CD14-positive monocyte (primary cell): ENCODE results near the gene HSD3B7. TPM values are rescaled to one million over a fixed set of nuclear protein-coding genes. Genes with fewer than 3 reads are reported as not detected.

ENCODE experiments used
- DNase-seq, 3 donors: peaks; one replicate each; pipeline ENCODE4 v3.0.0-alpha.2; 2011 to 2022
- H2AFZ ChIP-seq: 2 replicates; pipeline ENCODE4 v1.6.0; 2012; ENCODE audit warnings: mild to moderate bottlenecking, low read depth, low read length, inconsistent platforms; ENCODE audit not compliant: insufficient read depth, poor library complexity, severe bottlenecking
- H3K27ac ChIP-seq, 2 donors: 1 replicate in 1 of 2; 2 replicates in 1 of 2; pipeline ENCODE4 v1.5.1; 2012 to 2013; ENCODE audit warnings: low read length in 2 of 2, control low read depth in 1 of 2, inconsistent platforms in 1 of 2, low read depth in 1 of 2, mild to moderate bottlenecking in 1 of 2
- H3K27me3 ChIP-seq, 2 donors: one replicate each; pipeline versions ENCODE4 v1.6.0 to v1.6.1; 2011 to 2013; ENCODE audit warnings: low read length in 2 of 2; ENCODE audit not compliant: control insufficient read depth in 2 of 2, insufficient read depth in 2 of 2
- H3K36me3 ChIP-seq, 2 donors: replicated peaks in 1 of 2; 1 replicate in 1 of 2; 2 replicates in 1 of 2; pipeline versions ENCODE4 v1.5.1 to v1.6.1; 2012 to 2013; ENCODE audit warnings: low read length in 2 of 2, control low read depth in 1 of 2, inconsistent platforms in 1 of 2, mild to moderate bottlenecking in 1 of 2; ENCODE audit not compliant: insufficient read depth in 2 of 2, control insufficient read depth in 1 of 2
- H3K4me1 ChIP-seq, 2 donors: 1 replicate in 1 of 2; 2 replicates in 1 of 2; pipeline versions ENCODE4 v1.5.1 to v1.6.1; 2012 to 2013; ENCODE audit warnings: low read length in 2 of 2, control low read depth in 1 of 2, inconsistent platforms in 1 of 2, mild to moderate bottlenecking in 1 of 2, moderate library complexity in 1 of 2; ENCODE audit not compliant: insufficient read depth in 2 of 2, control insufficient read depth in 1 of 2
- H3K4me2 ChIP-seq: replicated peaks from 2 replicates; pipeline ENCODE3; 2012; ENCODE audit warnings: low read length, moderate library complexity, mild to moderate bottlenecking; ENCODE audit not compliant: poor library complexity, severe bottlenecking; ENCODE audit errors: extremely low read depth
- H3K4me3 ChIP-seq, 3 experiments: fragments of 200-600 bp in 1 of 3; sonication (generic) in 1 of 3; replicated peaks in 1 of 3; 1 replicate in 2 of 3; 2 replicates in 1 of 3; pipeline ENCODE4 v1.5.1; 2011 to 2013; ENCODE audit warnings: low read length in 3 of 3, mild to moderate bottlenecking in 3 of 3, control low read depth in 2 of 3, low read depth in 2 of 3, inconsistent platforms in 1 of 3, moderate library complexity in 1 of 3
- H3K79me2 ChIP-seq: 2 replicates; pipeline ENCODE4 v1.6.0; 2012; ENCODE audit warnings: mild to moderate bottlenecking, control low read depth, inconsistent platforms, low read length, moderate library complexity; ENCODE audit not compliant: insufficient read depth
- H3K9ac ChIP-seq: 2 replicates; pipeline ENCODE4 v1.6.0; 2017; ENCODE audit warnings: low read length, mild to moderate bottlenecking; ENCODE audit not compliant: insufficient read depth, poor library complexity, severe bottlenecking
- H3K9me3 ChIP-seq, 2 donors: replicated peaks in 1 of 2; 1 replicate in 1 of 2; 2 replicates in 1 of 2; pipeline versions ENCODE4 v1.5.1 to v1.6.1; 2012 to 2013; ENCODE audit warnings: low read length in 2 of 2, control low read depth in 1 of 2; ENCODE audit not compliant: control insufficient read depth in 1 of 2, insufficient read depth in 1 of 2
- H4K20me1 ChIP-seq: 2 replicates; pipeline ENCODE4 v1.6.0; 2012; ENCODE audit warnings: mild to moderate bottlenecking, low read length, control low read depth, moderate library complexity; ENCODE audit not compliant: insufficient read depth
- H3K27ac Mint-ChIP-seq, 7 donors: one replicate each; pipeline ENCODE4 v1.8.0; 2020; ENCODE audit warnings: mild to moderate bottlenecking in 7 of 7, mixed read lengths in 7 of 7, moderate library complexity in 6 of 7, inconsistent platforms in 2 of 7
- H3K27me3 Mint-ChIP-seq, 3 donors: one replicate each; pipeline ENCODE4 v1.8.0; 2021 to 2022; ENCODE audit warnings: low read depth in 3 of 3, mild to moderate bottlenecking in 3 of 3, mixed read lengths in 3 of 3, moderate library complexity in 3 of 3, inconsistent platforms in 1 of 3
- H3K36me3 Mint-ChIP-seq, 2 donors: one replicate each; pipeline ENCODE4 v1.8.0; 2020; ENCODE audit warnings: mixed read lengths in 2 of 2, inconsistent platforms in 1 of 2, mild to moderate bottlenecking in 1 of 2
- H3K4me1 Mint-ChIP-seq: one replicate; pipeline ENCODE4 v1.8.0; 2020; ENCODE audit warnings: mild to moderate bottlenecking, mixed read lengths
- H3K4me3 Mint-ChIP-seq, 2 donors: one replicate each; pipeline ENCODE4 v1.8.0; 2020; ENCODE audit warnings: mild to moderate bottlenecking in 2 of 2, mixed read lengths in 2 of 2, moderate library complexity in 1 of 2
- H3K9me3 Mint-ChIP-seq, 7 donors: one replicate each; pipeline ENCODE4 v1.8.0; 2020 to 2022; ENCODE audit warnings: mixed read lengths in 7 of 7, mild to moderate bottlenecking in 6 of 7, moderate library complexity in 6 of 7, inconsistent platforms in 2 of 7
- WGBS: methylation state at CpG from one replicate; pipeline ENCODE4 v1.1.5; 2013; ENCODE audit warnings: missing lambda C conversion rate; ENCODE audit not compliant: insufficient coverage; 5-methylcytosine and 5-hydroxymethylcytosine counted together
- intact Hi-C, 2 donors: fragments of 100-400 bp; cut with micrococcal nuclease; formaldehyde crosslinking; loops; one replicate each; pipeline versions ENCODE4 v1.15.0 to v1.15.1; 2023
- polyA plus RNA-seq, 3 donors: library from polyadenylated mRNA; depleted of rRNA in 1 of 3; unstranded in 2 of 3; stranded (reverse) in 1 of 3; fragments of 300-500 nt in 2 of 3; fragments of >200 nt in 1 of 3; fragmentation: Illumina TruSeq in 2 of 3; gene quantifications; 1 replicate in 2 of 3; 2 replicates in 1 of 3; pipeline ENCODE4 v1.2.3, GENCODE V29; 2012 to 2021
- TF ChIP-seq, protein P1 (sequence below): fragments of 200-600 bp; IDR thresholded peaks from one replicate; pipeline ENCODE4 v1.8.0; 2022; ENCODE audit warnings: antibody characterized with exemption, mild to moderate bottlenecking

The HSD3B7 gene
- polyA plus RNA-seq, 3 donors, result 0.89 to 4.3 (median 2.7) TPM

DNA sequence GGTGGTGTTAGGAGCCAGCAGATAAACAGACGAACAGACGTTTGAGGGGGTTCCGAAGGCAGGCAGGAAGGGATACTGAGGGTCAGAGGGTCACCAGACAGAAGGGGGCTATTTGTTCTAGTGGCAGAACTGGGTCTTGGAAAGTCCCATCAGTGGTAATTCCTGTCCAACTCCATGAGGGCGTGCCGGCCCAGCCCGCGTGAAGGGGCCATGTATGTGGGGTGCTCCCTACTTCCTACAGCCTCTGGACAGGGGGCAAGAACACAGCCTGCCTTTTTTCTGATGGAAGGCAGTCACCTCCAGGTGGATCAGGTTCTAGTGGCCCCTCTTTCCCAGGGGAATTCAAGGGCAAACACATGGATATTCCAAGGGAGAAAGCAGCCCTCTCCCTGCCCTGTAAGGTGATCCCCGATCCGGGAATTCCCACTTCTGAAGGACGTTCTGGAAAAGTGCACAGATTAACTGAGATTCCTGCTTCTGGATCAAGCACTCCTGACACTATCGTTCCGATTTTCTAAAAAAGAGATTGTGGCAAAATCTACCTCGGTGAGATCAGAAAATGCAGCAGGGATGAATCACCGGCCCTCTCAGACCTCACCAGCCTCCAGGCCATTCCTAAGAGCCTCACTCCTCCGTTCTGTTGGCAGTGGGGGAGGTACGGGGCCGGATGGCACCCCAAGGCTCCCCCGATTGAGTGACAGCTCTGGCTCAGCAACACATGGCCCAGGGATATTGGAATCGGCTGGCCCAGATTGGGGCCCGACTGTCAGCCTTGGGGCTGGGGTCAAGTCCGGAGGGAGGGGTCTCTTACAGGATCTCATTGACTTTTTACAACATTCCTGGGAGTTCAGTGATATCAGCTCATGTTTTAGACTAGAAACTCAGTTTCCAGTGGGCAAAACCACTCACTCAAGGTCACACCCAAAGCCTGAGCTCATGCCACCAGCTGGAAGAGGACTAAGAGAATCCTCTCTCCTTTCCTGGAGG is 13.0 kb downstream of the HSD3B7 start:
- TF ChIP-seq, protein P1, sequence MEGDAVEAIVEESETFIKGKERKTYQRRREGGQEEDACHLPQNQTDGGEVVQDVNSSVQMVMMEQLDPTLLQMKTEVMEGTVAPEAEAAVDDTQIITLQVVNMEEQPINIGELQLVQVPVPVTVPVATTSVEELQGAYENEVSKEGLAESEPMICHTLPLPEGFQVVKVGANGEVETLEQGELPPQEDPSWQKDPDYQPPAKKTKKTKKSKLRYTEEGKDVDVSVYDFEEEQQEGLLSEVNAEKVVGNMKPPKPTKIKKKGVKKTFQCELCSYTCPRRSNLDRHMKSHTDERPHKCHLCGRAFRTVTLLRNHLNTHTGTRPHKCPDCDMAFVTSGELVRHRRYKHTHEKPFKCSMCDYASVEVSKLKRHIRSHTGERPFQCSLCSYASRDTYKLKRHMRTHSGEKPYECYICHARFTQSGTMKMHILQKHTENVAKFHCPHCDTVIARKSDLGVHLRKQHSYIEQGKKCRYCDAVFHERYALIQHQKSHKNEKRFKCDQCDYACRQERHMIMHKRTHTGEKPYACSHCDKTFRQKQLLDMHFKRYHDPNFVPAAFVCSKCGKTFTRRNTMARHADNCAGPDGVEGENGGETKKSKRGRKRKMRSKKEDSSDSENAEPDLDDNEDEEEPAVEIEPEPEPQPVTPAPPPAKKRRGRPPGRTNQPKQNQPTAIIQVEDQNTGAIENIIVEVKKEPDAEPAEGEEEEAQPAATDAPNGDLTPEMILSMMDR, result no peak
- no peaks in the 10 kb centered on the region for H3K9me3 Mint-ChIP-seq
- peaks cover 26% of the 10 kb centered on the region for H3K4me1 Mint-ChIP-seq
- WGBS, result 85% methylated on average over 17 of the region's 21 CpGs
- peak overlapping the region in 1 of 2 donors; percentile 28 for H3K27ac ChIP-seq
- H4K20me1 ChIP-seq, result no peaks in the 10 kb centered on the region
- peak overlapping the region; percentile 93 for H2AFZ ChIP-seq
- peaks cover 1 to 17% (median 4%) of the 10 kb centered on the region in 3 donors for H3K27me3 Mint-ChIP-seq
- no peaks in the 10 kb centered on the region for H3K79me2 ChIP-seq
- peak overlapping the region; percentile 83 for H3K4me2 ChIP-seq
- H3K9me3 ChIP-seq, result no peaks in the 10 kb centered on the region
- peak overlapping the region; percentile 71 to 83 for H3K4me3 Mint-ChIP-seq
- peak overlapping the region in 4 of 7 donors; percentile 12 to 75 (median 46) for H3K27ac Mint-ChIP-seq
- H3K9ac ChIP-seq, result peak overlapping the region; percentile 64
- intact Hi-C loops, result loop anchor here (5.0 to 10.0 kb wide), 3 partner anchors 34 to 186 kb away; partner anchors contain the start of gene STX4 (in 1 of the 2)
- DNase-seq, result no peak
- peak overlapping the region; percentile 35 to 83 (median 58) for H3K4me3 ChIP-seq
- H3K36me3 Mint-ChIP-seq, result no peaks in the 10 kb centered on the region
- peaks cover 21 to 26% of the 10 kb centered on the region in 2 donors for H3K4me1 ChIP-seq
- peaks cover 0 to 3% of the 10 kb centered on the region in 2 donors for H3K27me3 ChIP-seq
- no peaks in the 10 kb centered on the region for H3K36me3 ChIP-seq

DNA sequence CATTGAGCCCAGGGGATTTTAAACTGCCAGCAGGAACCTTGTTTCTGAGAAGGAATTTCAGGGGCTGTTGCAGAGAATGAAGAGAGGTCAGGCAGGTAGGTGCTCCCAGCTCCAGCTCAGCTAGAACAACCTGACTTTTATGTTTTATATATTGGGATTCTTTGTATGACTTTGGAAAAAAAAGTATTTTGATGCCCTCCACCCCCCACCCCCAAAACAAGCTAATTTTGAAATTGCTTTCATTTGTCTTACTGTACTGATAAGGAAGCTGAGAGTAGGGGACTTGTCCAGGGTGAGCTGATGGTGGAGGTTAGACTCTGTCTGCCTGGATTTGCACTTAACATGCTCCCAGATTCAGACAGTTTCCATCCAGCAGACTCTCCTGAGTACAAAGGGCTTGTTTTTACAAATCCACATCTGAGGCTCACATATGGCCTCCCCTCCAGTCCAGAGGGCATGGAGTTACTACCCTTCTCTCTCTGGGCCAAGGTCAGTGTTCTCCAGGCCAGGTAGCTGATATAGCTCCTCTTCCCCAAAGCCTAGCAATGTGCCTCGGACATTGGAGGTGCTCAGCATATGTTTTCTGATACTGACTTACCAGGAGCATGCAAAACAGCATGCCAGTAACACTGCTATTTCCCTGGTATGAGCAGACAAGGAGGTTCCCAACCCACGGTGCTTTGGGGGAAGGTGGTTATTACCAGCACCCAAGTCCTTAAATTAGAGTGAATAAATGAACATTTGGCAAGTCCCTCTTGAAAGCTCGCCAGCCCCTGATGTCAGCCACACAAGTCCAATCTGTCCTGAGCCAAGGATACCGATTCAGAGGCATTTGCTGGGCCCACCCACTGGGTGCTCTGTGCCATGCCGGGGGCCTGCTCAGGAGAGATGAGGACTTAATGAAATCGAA is 14.1 kb downstream of the HSD3B7 start:
- intact Hi-C loops, result loop anchor here (5.0 to 10.0 kb wide), 3 partner anchors 33 to 187 kb away; partner anchors contain the start of gene STX4 (in 1 of the 2)
- Histone ChIP-seq H3K4me2 (no peak overlapping the region), H3K27ac (no peak overlapping the region), H3K36me3 (no peaks in the 10 kb centered on the region), H3K27me3 (peaks cover 0 to 3% of the 10 kb centered on the region in 2 donors), H3K9ac (no peak overlapping the region), H2AFZ (no peak overlapping the region), H3K79me2 (no peaks in the 10 kb centered on the region), H3K9me3 (no peaks in the 10 kb centered on the region), H3K4me1 (peaks cover 18 to 22% of the 10 kb centered on the region in 2 donors), H3K4me3 (no peak overlapping the region), H4K20me1 (no peaks in the 10 kb centered on the region)
- Mint-ChIP-seq H3K9me3 (no peaks in the 10 kb centered on the region), H3K36me3 (no peaks in the 10 kb centered on the region), H3K27ac (no peak overlapping the region), H3K4me3 (no peak overlapping the region), H3K27me3 (peaks cover 1 to 17% (median 4%) of the 10 kb centered on the region in 3 donors), H3K4me1 (peaks cover 24% of the 10 kb centered on the region)
- TF ChIP-seq, protein P1, result no peak
- DNase-seq, result no peak
- WGBS, result 92% methylated on average over 5 of the region's 6 CpGs
